ENCODE data around the gene FOXI1. TPM values are rescaled to one million over a fixed set of nuclear protein-coding genes. Genes with fewer than 3 reads are reported as not detected.

Gene FOXI1
- total RNA-seq, 1 experiment from 2014 or later, result 0.44 TPM

DNA sequence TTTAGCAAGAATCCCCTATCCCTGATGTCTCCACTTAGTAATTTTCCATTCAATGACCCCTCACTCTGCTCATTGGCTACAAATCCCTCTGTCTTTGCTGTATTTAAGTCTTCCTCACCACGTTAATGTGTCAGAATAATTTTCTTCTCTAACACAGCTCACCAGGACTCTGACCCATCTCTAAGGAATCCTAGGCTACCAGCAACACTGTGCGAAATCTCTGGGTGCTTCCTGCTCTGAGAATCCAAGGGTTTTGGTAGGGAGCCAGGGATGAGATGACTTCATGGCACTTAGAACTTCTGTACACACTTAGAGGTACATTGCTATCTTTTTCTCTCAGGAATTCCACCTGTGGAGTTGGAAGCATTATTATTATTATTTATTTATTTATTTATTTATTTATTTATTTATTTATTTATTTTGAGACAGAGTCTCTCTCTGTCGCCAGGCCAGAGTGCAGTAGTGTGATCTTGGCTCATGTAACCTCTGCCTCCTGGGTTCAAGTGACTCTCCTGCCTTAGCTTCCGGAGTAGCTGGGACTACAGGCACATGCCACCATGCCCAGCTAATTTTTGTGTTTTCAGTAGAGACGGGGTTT is 53.5 kb downstream of the FOXI1 start:
- no peaks in the 10 kb centered on the region for H3K36me3 ChIP-seq (ENCODE audit: control insufficient read depth, insufficient read depth, low read length)
- H3K4me3 ChIP-seq (ENCODE audit: low read depth in 2 of 2, low read length in 2 of 2), result no peak overlapping the region
- no TSS peak for BruUV-seq (replicated peaks)
- in situ Hi-C loops (cut with HindIII; ENCODE audit: low pct_unique_long_range_greater_than_20kb, low sequenced_read_pairs) (no loop called here), intact Hi-C loops (cut with micrococcal nuclease; ENCODE audit: unreplicated experiment) (no loop called here)
- no peak for TF ChIP-seq CTCF (IDR thresholded peaks at IDR 0.05)
- no peak for TF ChIP-seq TCF7L2 (IDR thresholded peaks at IDR 0.05; ENCODE audit: low read depth, low read length)
- TF ChIP-seq POLR2AphosphoS5 (IDR thresholded peaks at IDR 0.05; ENCODE audit: low read depth, low read length), result no peak
- H3K27me3 ChIP-seq (ENCODE audit: control insufficient read depth, insufficient read depth, low read length), result no peaks in the 10 kb centered on the region
- ATAC-seq (0 out of 2 replicates have a peak, but pooled peaks have one; percentile 46), DNase-seq (ENCODE audit: low read depth, low spot score) (no peak)
- H3K4me1 ChIP-seq (ENCODE audit: control insufficient read depth, insufficient read depth, low read length), result peaks cover 12% of the 10 kb centered on the region
- ChIA-PET POLR2A (no interaction called here), CTCF (no interaction called here)
- no peaks in the 10 kb centered on the region for H3K9me3 ChIP-seq (ENCODE audit: control insufficient read depth, insufficient read depth, low read depth, low read length)
- peak overlapping the region; percentile 84; the same call in 1 of the 2 replicates for H3K27ac ChIP-seq (ENCODE audit: low read length)

Other genes with a start within 250 kb of the FOXI1 start
- gene INSYN2B, start 125.4 kb upstream of the FOXI1 start, total RNA-seq (2021; ENCODE audit: unreplicated experiment), result 0.28 TPM
- gene C5orf58, start 127.1 kb downstream of the FOXI1 start, total RNA-seq (2021; ENCODE audit: unreplicated experiment), result 0.15 TPM
- gene LCP2, start 191.9 kb downstream of the FOXI1 start, total RNA-seq (2021; ENCODE audit: unreplicated experiment), result 0.36 TPM

Measured in Panc1 (cell line).